Fibroblast of villous mesenchyme (primary cell): ENCODE data around the gene SCAMP2. TPM values are rescaled to one million over a fixed set of nuclear protein-coding genes. Genes with fewer than 3 reads are reported as not detected.

ENCODE experiments used
- DNase-seq: peaks from one replicate; pipeline ENCODE4 v3.0.0-alpha.2; 2010; ENCODE audit warnings: low read depth
- H3K4me3 ChIP-seq: 2 replicates; pipeline ENCODE4 v1.5.1; 2011; ENCODE audit warnings: low read depth, mild to moderate bottlenecking, low read length
- CTCF ChIP-seq: IDR thresholded peaks from 2 replicates; pipeline ENCODE4 v1.5.1; 2012; ENCODE audit warnings: low read depth, mild to moderate bottlenecking, low read length; ENCODE audit not compliant: insufficient read depth
- total RNA-seq: library from RNA; depleted of rRNA; stranded (reverse); fragments of >200 nt; gene quantifications from 2 replicates; pipeline ENCODE4 v1.2.3, GENCODE V29; 2012

SCAMP2 gene
- total RNA-seq, 1 donor = 33.7 TPM

DNA sequence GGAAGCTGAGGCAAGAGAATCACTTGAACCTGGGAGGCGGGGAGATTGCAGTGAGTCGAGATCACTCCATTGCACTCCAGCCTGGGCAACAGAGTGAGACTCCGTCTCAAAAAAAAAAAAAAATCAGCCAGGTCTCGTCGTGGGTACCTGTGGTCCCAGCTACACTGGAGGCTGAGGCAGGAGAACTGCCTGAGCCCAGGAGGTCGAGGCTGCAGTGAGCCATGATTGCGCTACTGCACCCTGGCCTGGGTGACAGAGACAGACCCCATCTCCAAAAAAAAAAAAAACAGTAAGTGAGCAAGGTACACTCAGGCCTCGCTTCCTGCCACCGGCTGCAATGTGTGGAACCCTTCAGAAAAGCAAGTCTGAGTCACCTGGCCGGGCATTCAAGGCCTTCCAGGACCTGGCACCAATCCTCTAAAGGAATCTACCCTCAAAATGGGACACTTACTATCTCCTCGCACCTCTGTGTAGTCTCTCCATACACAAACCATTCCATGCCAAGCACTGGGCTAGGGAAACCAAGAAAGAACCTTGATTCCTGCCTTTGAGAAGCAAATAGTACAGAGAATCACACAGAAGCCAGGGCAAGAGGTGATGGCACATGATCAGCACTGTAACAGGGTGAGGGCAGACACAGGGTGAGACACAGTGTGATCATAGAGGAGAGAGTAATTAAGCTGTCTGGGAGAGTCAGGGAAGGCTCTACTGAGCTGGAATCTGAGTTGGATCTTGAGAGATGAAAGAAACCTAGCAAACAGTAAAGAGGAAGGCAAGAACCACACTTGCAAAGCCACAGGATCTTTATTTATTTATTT, 9.7 kb downstream of the SCAMP2 start:
- DNase-seq = no peak
- no peak for TF ChIP-seq CTCF
- no peak overlapping the region for H3K4me3 ChIP-seq

DNA sequence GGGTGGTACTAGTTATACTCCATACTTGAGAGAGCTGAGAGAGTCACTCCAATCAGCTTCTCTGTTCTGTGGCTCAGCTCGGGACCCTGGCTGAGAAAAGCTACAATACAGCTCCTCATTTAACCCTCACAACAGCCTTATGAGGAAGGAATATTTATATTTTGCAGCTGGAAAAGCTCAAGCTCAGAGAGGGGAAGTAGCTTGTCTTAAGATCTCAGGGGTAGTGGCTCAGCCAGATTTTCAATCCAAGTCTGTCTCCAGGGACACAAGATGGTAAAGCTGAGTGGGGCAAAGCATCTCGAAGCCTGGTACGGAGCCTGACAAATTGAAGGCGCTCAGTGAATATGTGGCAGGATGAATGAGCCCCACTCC, 14.8 kb downstream of the SCAMP2 start:
- no peak overlapping the region for H3K4me3 ChIP-seq
- TF ChIP-seq CTCF = no peak
- no peak for DNase-seq

- no peak for TF ChIP-seq CTCF
- DNase-seq = no peak
Observed at GRCh38 chr15:74857671-74858368, 15.3 kb downstream of the SCAMP2 start.

DNA sequence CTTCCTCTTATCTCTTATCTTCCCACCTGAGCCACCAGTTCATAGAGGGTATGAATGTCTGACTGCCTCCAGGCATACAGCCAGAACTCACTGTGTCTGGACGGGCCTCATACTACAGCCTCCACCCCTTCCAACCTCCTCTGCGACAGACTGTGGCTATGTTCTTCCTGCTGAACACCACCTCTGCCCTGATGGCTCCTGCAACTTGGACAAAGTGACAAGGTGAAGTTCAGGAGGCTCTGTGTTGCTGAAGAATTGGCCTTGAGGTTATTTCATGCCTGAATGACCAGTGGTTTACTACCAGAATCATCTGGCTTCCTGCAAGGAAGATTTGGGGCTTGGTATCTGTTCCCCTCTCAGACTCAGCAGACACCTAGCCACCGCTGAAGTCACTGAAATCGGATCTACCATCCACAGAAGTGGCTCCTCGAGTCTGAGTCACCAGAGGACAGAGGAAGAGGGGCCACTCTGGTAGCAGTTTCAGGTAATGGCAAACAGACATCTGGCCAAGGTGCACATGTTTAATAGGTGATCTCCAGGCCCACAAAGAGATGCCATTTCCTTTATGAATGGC, 16.0 kb downstream of the SCAMP2 start:
- no peak overlapping the region for H3K4me3 ChIP-seq
- TF ChIP-seq CTCF = no peak
- no peak for DNase-seq

More at GRCh38 chr15:74857671-74858368, 15.3 kb downstream of the SCAMP2 start:
- no peak overlapping the region for H3K4me3 ChIP-seq

GRCh38 chr15:74856537-74856936, 16.6 kb downstream of the SCAMP2 start:
- H3K4me3 ChIP-seq = no peak overlapping the region
- DNase-seq = no peak
- no peak for TF ChIP-seq CTCF

DNA sequence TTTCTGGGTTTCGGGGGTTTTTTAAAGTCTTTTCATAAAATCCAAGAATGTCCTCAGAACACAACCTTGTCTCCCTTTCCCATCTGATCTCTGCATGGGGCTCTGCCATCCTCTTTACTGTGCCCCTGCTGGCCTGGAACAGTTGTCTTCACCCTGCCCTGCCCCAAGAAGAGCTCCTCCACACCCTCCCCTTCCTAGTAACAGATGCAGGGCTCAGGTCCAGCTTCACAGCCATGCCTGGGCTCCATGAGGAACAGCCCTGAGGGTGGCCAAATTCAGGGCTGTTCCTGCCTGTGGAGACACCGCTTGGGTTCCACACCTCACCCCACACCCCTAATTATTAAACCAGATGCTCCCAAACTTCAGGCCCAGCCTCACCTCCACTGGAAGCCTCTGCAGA, 17.3 kb downstream of the SCAMP2 start:
- H3K4me3 ChIP-seq = no peak overlapping the region
- no peak for DNase-seq
- no peak for TF ChIP-seq CTCF
